H4 (cell line): ENCODE measurements around the gene SNAI1. TPM values are rescaled to one million over a fixed set of nuclear protein-coding genes. Genes with fewer than 3 reads are reported as not detected.
"Not testable (repeated sequence)": the region's sequence is repeated elsewhere in the genome, so short reads cannot be mapped to it uniquely, and the experiment has no call there.

Experiments used
- DNase-seq: peaks from one replicate; pipeline ENCODE4 v3.0.0-alpha.2; 2015; ENCODE audit warnings: low spot score
- total RNA-seq: library from RNA; depleted of rRNA; stranded (reverse); fragments of >200 nt; shearing (Covaris generic); gene quantifications from 2 replicates; pipeline ENCODE4 v1.2.3, GENCODE V29; 2014; rRNA removed

SNAI1 gene
- 5.5 and 10.5 TPM in 2 replicates for total RNA-seq

DNA sequence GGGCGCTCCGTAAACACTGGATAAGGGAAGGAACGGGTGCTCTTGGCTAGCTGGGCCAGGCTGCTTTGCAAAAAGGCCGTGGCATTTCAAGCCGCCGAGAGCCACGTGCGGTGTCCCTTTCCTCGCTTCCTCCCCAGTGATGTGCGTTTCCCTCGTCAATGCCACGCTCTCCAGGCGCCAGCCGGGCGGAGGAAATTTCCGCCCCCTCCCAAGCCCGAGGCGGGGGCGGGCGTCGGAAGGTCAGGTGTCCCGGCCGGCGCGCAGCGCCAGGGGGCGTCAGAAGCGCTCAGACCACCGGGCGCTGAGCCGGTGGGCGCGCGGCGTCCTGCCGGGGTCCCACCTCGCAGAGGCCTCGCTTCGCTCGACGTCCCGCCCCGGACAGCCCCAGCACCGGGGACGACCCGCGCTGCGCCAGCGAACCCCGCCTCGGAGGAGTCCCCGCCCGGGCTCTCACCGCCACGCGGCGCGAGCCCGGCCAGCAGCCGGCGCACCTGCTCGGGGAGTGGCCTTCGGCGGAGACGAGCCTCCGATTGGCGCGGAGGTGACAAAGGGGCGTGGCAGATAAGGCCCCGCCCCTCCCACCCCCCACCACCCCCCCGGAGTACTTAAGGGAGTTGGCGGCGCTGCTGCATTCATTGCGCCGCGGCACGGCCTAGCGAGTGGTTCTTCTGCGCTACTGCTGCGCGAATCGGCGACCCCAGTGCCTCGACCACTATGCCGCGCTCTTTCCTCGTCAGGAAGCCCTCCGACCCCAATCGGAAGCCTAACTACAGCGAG is at the start of gene SNAI1:
SNAI1 (plus strand) TSS at position 635 of the 777 bp plus-strand sequence; CDS start at position 715, 80 bp downstream.
- peak; percentile 77 for DNase-seq

DNA sequence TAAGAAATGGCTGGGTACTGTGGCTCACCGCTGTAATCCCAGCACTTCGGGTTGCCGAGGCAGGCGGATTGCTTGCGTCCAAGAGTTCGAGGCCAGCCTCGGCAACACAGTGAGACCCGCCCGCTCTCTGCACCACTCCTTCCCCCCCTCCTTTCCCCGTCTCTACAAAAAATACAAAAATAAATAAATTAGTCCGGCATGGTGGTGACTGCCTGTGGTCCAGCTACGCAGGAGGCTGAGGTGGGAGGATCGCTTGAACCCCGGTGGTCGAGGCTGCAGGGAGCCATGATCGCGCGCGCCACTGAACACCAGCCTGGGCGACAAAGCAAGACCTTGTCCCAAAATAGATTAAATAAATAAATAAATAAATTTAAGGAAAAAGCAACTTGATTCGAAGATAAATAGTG is 47.0 kb upstream of the SNAI1 start:
- no peak for DNase-seq

DNA sequence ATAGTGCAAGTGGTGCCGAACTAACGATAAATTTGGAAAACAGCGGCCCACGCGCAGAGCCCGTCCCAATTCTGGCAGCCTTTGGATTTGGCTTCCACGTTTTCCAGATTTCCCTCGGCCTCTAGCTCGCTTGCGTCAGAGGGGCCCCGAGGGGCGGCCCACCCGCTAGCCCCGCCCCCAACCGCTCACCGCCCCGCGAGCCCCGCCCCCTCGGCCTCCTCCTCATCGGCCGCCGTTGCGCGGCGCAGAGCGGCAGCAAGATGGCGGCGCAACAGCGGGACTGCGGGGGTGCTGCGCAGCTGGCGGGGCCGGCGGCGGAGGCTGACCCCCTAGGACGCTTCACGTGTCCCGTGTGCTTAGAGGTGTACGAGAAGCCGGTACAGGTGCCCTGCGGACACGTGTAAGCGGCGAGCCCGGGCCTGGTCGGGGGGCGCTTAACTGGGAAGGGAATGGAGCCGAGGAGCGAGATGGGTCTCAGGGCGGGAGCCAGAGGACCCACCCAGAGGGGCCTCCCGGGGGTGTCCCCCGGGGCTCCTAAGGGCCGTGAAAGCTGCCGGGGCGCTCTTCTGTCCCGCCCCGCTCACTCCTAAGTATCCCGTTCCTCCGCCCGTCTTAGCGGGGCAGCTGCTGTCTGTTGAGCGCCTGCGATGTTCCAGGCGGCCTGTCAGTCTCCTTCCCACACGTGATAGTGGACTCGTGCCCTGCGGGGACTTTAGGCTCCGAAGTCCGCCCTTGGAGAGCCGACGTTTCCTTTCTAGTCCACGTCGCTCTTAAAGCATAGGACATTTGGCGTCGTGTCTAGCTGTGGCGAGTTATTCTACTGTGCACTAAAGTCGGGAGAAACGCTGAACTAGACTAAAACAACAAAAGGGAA is 46.4 kb upstream of the SNAI1 start, which contains the start of gene RNF114:
RNF114 (plus strand) TSS at position 245 of the 874 bp plus-strand sequence; CDS start at position 261, 16 bp downstream.
- DNase-seq, result peak; percentile 75

DNA sequence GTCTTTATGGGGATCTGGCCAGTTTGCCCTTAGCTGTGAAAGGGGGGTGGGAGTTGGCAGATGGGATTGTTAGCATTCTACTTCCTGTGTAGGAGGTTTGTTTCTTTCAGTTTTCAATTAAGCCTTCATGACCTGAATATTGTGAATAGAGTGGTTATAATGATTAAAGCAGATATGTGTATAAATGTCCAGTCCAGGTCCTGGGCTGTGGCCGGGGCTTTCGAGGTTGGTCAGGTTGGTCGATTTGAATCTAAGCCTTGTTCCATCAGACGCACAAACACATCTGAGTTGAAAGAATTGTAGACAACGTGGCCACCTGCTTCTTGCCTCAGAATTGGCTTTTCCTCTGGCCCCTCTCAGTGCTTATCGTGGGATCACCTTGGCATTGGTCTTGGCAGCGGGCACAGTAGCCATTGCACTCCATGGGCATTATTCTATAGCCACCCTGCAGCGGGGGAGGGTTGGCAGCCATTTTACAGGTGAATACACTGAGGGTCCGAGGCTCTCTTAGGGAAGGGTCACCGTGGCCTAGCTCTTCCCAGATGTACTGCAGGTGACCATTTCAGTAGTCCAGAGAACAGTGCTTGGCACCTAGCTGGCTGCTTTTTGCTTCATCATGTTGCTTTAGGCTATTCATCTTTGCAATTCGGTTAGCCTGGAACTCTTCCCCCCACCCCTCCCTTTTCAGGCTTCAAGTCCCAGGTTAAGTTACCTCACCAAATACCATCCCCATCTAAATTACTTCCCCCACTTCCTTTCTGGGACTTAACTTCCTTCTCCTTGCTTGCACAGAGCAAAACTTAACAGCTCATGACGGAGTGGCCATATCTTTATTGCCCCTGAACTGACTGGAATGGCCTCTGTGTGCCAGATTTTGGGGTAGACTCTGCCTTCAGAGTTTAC is 45.5 kb upstream of the SNAI1 start:
- no peak for DNase-seq

DNA sequence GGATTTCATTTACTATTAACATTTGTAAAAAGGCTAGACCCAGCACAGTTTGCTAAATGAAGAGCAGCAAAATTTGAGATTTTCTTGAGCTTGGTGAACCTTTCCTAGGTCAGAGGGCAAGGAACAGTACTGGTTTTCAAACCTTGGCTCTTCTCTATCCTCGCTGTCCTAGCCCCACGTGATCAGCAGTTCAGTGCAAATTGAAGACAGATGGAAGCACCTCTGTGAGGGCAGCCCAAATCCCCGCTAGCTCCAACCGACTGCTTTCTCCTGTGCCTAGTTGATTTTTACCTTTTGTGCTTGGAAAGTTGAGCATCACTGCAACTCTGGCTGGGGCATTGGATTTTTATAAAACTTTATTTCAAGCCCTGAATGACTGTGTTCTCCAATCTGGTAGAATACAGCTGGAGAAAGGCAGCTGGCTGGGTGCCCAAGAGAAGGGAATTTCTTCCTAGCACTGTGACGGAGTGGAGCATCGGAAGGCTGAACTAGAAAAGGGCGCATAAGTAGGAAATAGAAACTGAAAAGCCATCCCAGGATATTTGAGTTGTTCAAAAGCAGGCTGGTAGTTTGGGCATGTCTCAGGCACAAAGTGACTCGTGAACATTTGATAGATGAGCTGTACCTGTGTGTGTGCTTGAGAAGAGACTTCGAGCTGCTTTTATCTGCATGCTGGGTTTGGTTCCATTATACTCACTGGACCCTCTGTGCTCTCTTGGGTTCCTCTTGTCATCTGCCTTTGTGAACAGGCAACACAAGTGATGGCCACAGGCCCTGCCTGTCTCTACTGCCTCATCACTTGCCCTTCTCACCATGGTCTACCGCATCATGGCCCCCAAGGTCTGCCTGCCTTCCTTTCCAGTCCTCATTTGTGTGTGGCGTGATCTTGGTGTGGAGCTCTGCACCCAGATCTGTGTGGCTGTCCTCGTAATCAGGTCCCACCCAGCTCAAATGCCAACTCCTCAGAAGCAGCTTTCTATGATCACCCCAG is 44.3 kb upstream of the SNAI1 start:
- DNase-seq, result no peak

DNA sequence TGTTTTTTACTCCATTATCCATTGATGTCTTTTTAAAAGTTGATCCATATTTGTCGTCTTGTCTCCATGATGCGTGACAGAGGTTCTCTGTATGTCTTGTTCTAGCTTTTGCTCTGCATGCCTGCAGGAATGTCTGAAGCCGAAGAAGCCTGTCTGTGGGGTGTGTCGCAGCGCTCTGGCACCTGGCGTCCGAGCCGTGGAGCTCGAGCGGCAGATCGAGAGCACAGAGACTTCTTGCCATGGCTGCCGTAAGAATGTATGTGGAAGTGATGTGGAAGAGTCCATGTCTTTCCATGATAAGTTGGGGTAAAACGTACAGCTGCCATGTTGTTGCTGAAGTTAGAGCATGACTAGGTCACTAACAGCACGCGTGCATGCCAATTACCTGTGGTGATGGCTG is 41.3 kb upstream of the SNAI1 start:
- no peak for DNase-seq

DNA sequence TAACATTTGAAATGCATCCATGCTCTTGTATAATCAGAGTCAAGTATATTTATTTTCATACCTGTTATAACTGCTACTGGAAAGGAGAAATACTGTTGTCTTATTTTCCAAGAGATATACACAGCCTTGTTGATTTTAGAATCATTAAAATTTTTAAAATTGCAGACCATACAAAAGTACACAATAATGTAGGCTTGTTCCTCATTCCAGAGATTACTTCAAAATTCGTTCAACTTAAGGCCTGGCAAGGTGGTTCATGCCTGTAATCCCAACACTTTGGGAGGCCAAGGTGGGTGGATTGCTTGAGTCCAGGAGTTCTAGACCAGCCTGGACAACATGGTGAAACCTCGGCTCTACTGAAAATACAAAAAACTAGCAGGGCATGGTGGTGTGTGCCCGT is 40.5 kb upstream of the SNAI1 start:
- DNase-seq, result no peak

DNA sequence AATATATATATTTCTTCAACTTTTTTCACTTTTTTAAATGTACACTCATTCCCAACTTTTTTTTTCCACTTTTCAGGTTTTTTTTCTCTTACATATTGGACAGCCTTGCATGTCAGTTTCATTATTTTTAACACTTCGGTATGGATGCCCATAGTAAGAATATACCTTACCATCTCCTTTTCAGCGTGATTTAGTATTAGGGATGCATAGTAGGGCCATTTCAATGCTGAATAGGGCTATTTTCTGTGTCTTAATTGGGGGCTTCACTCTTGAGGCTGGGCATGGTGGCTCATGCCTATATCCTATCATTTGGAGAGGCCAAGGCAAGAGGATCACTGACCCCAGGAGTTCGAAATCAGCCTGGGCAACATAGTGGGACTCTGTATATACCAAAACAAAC is 39.8 kb upstream of the SNAI1 start:
- DNase-seq, result no peak

DNA sequence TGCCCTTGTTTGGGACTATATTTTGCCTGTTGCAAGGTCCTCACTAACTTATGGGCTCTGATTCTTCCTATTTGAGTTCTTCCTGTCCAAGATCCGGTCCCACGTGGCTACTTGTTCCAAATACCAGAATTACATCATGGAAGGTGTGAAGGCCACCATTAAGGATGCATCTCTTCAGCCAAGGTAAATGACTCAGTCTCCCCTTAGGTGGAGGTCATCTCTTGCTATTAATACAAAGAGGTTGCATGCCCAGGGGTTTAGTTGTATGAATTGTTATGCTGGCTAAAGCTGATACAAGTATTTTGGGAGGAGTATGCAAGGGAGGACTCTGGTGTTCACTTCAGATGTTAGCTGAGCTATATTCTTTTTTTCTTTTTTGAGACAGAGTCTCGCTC is 37.5 kb upstream of the SNAI1 start:
- no peak for DNase-seq

DNA sequence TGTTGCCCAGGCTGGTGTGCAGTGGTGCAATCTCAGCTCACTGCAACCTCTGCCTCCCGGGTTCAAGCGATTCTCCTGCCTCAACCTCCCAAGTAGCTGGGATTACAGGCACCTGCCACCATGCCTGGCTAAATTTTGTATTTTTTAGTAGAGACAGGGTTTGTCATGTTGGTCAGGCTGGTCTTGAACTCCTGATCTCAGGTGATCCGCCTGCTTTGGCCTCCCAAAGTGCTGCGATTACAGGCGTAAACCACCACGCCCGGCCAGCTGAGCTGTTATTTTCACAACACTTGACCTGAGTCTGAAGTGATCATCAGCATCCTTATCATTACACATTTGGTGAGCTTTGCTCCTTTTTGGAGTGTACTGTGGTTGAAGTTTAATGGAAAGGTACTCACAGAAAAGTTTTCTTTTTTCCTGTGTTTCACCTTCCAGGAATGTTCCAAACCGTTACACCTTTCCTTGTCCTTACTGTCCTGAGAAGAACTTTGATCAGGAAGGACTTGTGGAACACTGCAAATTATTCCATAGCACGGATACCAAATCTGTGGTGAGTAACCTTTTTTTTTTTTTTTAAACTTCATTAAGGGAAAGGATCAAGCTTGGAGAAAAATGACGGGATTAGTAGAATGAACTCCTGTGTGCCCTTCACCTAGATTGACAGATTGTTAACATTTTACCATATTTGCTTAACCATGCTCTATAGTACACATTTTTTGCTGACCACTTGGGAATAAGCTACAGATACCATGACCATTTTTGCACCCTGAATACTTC is 36.9 kb upstream of the SNAI1 start:
- no peak for DNase-seq

DNA sequence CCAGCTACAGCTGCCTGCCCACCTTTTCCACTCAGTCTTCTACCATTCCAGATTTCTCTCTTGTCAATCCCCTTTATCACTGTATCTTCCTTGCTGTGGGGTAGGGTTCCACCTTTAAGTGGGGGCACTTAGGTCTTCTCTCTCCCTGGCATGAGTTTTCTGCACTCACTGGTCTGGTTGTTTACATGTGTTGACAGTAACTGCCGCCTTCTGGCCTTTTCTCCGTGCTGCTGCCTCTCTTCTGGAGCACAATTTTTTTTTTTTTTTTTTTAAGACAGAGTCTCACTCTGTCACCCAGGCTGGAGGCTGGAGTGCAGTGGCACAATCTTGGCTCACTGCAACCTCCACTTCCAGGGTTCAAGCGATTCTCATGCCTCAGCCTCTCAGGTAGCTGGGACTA is 34.6 kb upstream of the SNAI1 start:
- DNase-seq, result no peak

DNA sequence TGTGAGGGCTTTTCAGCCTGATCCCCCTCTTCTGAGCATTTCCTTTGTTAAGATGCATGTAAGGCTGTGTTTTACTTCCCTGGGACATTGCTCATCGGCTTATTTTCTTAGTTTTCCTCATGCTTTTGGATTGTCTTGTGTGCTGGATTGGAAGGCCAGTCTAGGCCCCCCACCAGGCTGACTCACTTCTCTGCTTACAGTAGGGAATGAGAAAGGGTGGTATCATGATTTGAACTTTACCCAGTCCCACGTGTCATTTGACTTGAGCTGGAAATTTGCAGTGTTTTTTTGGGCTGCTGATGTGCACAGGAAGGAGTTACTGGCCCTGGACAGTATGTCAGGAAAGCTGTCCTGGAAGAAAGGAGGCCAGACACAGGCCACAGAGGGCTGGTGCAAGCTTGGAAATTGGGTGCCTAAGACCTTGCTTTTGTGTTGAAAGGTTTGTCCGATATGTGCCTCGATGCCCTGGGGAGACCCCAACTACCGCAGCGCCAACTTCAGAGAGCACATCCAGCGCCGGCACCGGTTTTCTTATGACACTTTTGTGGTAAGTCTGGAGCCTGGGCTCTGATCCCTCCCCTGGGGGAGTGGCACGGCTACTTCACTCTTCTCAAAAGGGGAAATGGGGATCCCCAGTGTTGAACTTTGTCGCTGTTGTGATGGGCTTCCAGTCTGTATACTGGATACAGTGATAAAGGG is 33.8 kb upstream of the SNAI1 start:
- DNase-seq, result no peak

DNA sequence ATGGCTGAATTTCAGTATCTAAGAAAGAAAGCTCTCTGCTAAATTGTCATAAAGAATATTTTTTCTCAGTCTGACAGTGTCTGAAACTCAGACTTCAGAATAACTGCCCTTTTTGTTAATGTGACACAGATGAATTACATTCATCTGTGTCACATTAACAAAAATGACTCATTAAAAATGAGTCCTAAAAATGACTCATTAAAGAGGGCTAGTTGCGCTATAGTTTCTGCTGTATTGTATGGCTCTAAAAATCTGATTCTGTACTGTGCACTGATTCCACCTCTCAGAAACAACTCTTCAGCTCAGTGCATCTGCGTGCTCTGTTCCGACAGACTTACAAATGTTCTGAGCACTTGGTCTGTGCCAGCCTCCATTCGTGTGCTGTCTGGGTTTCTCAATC is 31.6 kb upstream of the SNAI1 start:
- no peak for DNase-seq

DNA sequence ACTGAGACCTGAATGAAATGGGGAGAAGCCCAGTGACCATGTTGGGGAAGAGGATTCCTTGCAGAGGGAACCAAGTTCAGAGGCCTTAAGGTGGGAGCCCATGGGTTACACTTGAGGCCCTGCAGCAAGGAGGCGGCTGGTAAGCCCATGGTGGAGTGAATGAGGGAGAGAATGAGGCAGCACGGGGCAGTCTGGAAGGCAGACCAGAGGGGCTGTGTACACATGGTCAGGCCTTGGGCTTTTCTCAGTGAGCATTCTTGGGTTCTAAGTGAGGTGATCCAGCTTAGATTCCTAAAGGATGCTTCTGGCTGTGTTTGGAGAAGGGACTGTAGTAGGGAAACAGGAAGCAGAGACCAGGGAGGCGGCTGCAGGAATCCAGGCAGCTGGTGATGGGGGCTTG is 27.6 kb upstream of the SNAI1 start:
- no peak for DNase-seq

DNA sequence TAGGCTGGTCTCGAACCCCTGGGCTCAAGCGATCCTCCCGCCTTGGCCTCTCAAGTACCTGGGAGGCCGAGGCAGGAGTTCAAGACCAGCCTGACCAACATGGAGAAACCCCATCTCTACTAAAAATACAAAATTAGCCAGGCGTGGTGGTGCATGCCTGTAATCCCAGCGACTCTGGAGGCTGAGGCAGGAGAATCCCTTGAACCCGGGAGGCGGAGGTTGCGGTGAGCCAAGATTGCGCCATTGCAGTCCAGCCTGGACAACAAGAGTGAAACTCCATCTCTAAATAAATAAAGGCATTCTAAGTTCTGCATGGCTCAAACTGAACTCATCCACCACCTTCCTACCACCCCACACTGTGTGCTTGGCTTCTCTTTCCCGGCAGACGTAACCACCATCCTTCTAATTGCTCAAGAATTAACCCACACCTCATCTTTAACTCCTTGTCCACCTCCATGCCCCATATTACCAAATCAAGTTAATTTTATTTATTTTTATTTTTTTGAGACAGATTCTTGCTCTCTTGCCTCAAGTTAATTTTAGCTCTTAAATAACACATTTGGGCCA is 26.9 kb upstream of the SNAI1 start:
- DNase-seq, result not testable (repeated sequence)

DNA sequence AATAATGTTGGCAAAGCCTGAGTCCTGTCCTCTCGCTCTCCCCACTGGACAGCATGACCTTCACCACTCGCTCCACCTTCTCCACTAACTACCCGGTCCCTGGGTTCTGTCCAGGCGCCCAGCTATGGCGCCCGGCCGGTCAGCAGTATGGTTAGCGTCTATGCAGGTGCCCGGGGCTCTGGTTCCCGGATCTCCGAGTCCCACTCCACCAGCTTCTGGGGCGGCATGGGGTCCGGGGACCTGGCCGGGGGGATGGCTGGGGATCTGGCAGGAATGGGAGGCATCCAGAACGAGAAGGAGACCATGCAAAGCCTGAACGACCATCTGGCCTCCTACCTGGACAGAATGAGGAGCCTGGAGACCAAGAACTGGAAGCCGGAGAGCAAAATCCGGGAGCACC is 26.1 kb upstream of the SNAI1 start:
- DNase-seq, result no peak

DNA sequence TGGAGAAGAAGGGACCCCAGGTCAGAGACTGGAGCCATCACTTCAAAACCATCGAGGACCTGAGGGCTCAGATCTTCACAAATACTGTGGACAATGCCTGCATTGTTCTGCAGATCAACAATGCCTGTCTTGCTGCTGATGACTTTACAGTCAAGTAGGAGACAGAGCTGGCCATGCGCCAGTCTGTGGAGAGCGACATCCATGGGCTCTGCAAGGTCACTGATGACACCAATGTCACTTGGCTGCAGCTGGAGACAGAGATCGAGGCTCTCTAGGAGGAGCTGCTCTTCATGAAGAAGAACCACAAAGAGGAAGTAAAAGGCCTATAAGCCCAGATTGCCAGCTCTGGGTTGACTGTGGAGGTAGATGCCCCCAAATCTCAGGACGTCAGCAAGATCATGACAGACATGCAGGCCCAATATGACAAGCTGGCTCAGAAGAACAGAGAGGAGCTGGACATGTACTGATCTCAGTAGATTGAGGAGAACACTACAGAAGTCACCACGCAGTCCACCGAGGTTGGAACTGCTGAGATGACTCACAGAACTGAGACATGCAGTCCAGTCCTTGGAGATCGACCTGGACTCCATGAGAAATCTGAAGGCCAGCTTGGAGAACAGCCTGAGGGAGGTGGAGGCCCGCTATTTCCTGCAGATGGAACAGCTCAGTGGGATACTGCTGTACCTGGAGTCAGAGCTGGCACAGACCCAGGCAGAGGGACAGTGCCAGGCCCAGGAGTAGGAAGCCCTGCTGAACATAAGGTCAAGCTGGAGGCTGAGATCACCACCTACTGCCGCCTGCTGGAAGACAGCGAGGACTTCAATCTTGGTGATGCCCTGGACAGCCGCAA is 25.5 kb upstream of the SNAI1 start:
- DNase-seq, result not testable (repeated sequence)

DNA sequence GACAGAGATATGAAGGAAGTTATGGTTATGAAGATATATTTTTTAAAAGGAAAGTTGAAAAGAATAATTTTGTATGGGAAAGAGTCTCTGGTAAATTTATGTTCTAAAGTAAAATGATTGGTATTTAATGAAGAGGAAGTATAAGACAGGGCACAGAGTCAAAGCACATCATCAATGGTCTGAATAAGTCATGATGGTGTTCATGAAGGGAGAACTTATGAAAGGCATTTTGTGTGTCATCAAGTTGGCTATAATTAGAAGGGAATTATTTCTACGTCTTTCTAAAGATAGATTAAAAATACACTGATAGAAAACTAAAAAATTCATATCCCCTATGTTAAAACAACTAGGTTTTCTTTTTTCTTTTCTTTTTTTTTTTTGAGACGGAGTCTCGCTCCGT is 21.4 kb upstream of the SNAI1 start:
- no peak for DNase-seq
